GM13977 (cell line): ENCODE results near the gene SKIL.

ENCODE experiments used
- DNase-seq: peaks from one replicate; pipeline ENCODE4 v3.0.0; 2012; ENCODE audit warnings: low spot score
- CTCF ChIP-seq: IDR thresholded peaks from 2 replicates; pipeline ENCODE4 v1.5.1; 2012; ENCODE audit warnings: mild to moderate bottlenecking, control low read depth; ENCODE audit not compliant: insufficient read depth; ENCODE audit errors: extremely low read depth, missing control alignments
- in situ Hi-C: fragments of 300-500 bp; cut with MboI; formaldehyde crosslinking; loops from one replicate; pipeline ENCODE4 v1.12.0; 2022; ENCODE audit warnings: low sequenced_read_pairs, low pct_unique_long_range_greater_than_20kb, mixed read lengths, inconsistent platforms; ENCODE audit not compliant: unreplicated experiment

Gene SKIL

GRCh38 chr3:170358042-170359010 is 811 bp downstream of the SKIL start:
- TF ChIP-seq CTCF = peak; percentile 48
- in situ Hi-C loops = no loop called here
- DNase-seq = peak; percentile 42

GRCh38 chr3:170359178-170359704 is 1.7 kb downstream of the SKIL start:
- in situ Hi-C loops = no loop called here

GRCh38 chr3:170360466-170360865 is 3.0 kb downstream of the SKIL start:
- no peak for DNase-seq
- no peak for TF ChIP-seq CTCF
- in situ Hi-C loops = no loop called here

More at GRCh38 chr3:170359178-170359704, 1.7 kb downstream of the SKIL start:
- no peak for TF ChIP-seq CTCF
- DNase-seq = no peak

DNA sequence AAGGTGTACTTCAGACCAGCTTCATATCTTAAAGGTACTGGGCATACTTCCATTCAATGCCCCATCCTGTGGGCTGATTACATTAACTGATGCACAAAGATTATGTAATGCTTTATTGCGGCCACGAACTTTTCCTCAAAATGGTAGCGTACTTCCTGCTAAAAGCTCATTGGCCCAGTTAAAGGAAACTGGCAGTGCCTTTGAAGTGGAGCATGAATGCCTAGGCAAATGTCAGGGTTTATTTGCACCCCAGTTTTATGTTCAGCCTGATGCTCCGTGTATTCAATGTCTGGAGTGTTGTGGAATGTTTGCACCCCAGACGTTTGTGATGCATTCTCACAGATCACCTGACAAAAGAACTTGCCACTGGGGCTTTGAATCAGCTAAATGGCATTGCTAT is 3.4 kb downstream of the SKIL start:
- no peak for DNase-seq
- TF ChIP-seq CTCF = no peak
- in situ Hi-C loops = no loop called here

GRCh38 chr3:170361711-170362110 is 4.2 kb downstream of the SKIL start:
- in situ Hi-C loops = no loop called here
- TF ChIP-seq CTCF = no peak
- DNase-seq = no peak

DNA sequence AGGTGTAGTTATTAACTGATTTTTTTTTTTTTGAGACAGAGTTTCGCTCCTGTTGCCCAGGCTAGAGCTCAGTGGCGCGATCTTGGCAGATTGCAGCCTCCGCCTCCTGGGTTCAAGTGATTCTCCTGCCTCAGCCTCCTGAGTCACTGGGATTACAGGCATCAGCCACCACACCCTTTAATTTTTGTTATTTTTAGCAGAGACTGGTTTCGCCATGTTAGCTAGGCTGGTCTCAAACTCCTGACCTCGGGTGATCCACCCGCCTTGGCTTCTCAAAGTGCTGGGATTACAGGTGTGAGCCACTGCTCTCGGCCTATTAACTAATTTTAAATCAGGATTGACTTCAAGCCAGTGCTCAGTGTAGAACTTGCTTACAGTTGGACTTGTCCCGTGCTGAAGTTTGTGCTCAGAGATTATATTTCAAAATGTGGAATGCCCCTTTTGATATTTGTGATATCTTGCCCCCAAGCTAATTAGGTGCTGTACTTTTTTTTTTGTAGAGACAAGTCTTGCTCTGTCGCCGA is 6.0 kb downstream of the SKIL start:
- in situ Hi-C loops = no loop called here
- no peak for DNase-seq
- TF ChIP-seq CTCF = no peak
